HG02623 (cell line): ENCODE data around the gene KCNJ1.
A peak's percentile ranks its signal among the peaks of the same experiment; 100 is the strongest.

Experiments
- ATAC-seq: cut with Tn5 transposase; IDR thresholded peaks from one replicate; pipeline ENCODE4 v1.9.1; 2021; ENCODE audit warnings: moderate library complexity; ENCODE audit not compliant: unreplicated experiment

The KCNJ1 gene

GRCh38 chr11:128884054-128884453, 17.0 kb upstream of the KCNJ1 start:
- no peak for ATAC-seq

GRCh38 chr11:128882451-128882850, 15.4 kb upstream of the KCNJ1 start:
- no peak for ATAC-seq

- no peak for ATAC-seq
These were observed 14.1 kb upstream of the KCNJ1 start for GRCh38 chr11:128881221-128881620.

- no peak for ATAC-seq
These were observed 12.7 kb upstream of the KCNJ1 start for GRCh38 chr11:128879817-128880216.

GRCh38 chr11:128878455-128878854, 11.4 kb upstream of the KCNJ1 start:
- ATAC-seq, result no peak

- no peak for ATAC-seq
These were observed 10.6 kb upstream of the KCNJ1 start for GRCh38 chr11:128877726-128878125.

GRCh38 chr11:128876133-128876650, 9.1 kb upstream of the KCNJ1 start:
- no peak for ATAC-seq

- no peak for ATAC-seq
These were observed 7.3 kb upstream of the KCNJ1 start for GRCh38 chr11:128874427-128874826.

GRCh38 chr11:128872594-128872993, 5.5 kb upstream of the KCNJ1 start:
- ATAC-seq, result no peak

GRCh38 chr11:128872094-128872493, 5.0 kb upstream of the KCNJ1 start:
- no peak for ATAC-seq

- ATAC-seq, result no peak
These were observed 4.1 kb upstream of the KCNJ1 start for GRCh38 chr11:128871168-128871610.

GRCh38 chr11:128868841-128869671, 2.0 kb upstream of the KCNJ1 start:
- no peak for ATAC-seq

- no peak for ATAC-seq
These were observed 1.6 kb downstream of the KCNJ1 start for GRCh38 chr11:128865490-128865889.

GRCh38 chr11:128862908-128863660, 4.0 kb downstream of the KCNJ1 start:
- ATAC-seq, result no peak

- no peak for ATAC-seq
These were observed 4.7 kb downstream of the KCNJ1 start for GRCh38 chr11:128862406-128862805.

GRCh38 chr11:128860571-128861361, 6.3 kb downstream of the KCNJ1 start:
- no peak for ATAC-seq

- peak; percentile 91 for ATAC-seq
These were observed 7.3 kb downstream of the KCNJ1 start for GRCh38 chr11:128859563-128860441.

- ATAC-seq, result no peak
These were observed 9.8 kb downstream of the KCNJ1 start for GRCh38 chr11:128857341-128857740.

GRCh38 chr11:128856241-128856640, 10.9 kb downstream of the KCNJ1 start:
- ATAC-seq, result no peak

- no peak for ATAC-seq
These were observed 12.3 kb downstream of the KCNJ1 start for GRCh38 chr11:128854841-128855240.
